Activated CD8-positive, alpha-beta T cell treated with anti-CD3 and anti-CD28 coated beads for 36 hours (primary cell): ENCODE results near the gene EPB41L2. TPM values are rescaled to one million over a fixed set of nuclear protein-coding genes. Genes with fewer than 3 reads are reported as not detected.

ENCODE experiments used
- ATAC-seq: fragments of 200-7000 bp; cut with Tn5 transposase; one replicate; pipeline ENCODE4 v1.10.0; 2021; ENCODE audit warnings: mild to moderate bottlenecking, moderate library complexity
- CTCF ChIA-PET: fragments of 350-600 bp; sonication (Branson Sonifier 250); formaldehyde crosslinking; loops from one replicate; lab custom pipeline; 2021; ENCODE audit warnings: antibody characterized with exemption; lab: Charles Lee
- POLR2A ChIA-PET: fragments of 350-600 bp; sonication (Branson Sonifier 250); formaldehyde crosslinking; loops from one replicate; lab custom pipeline; 2021; ENCODE audit warnings: antibody characterized with exemption; lab: Charles Lee
- DNase-seq: peaks from one replicate; pipeline ENCODE4 v3.0.0-alpha.2; 2020
- H3K27ac Mint-ChIP-seq: one replicate; pipeline ENCODE4 v1.8.0; 2021; ENCODE audit warnings: mild to moderate bottlenecking, mixed read lengths
- H3K27me3 Mint-ChIP-seq: one replicate; pipeline ENCODE4 v1.8.0; 2021; ENCODE audit warnings: mixed read lengths
- H3K36me3 Mint-ChIP-seq: one replicate; pipeline ENCODE4 v1.8.0; 2021; ENCODE audit warnings: low read depth, mixed read lengths
- H3K4me1 Mint-ChIP-seq: one replicate; pipeline ENCODE4 v1.8.0; 2021; ENCODE audit warnings: low read depth, mixed read lengths
- H3K4me3 Mint-ChIP-seq: one replicate; pipeline ENCODE4 v1.8.0; 2021; ENCODE audit warnings: mild to moderate bottlenecking, moderate library complexity, mixed read lengths
- H3K9me3 Mint-ChIP-seq: one replicate; pipeline ENCODE4 v1.8.0; 2021; ENCODE audit warnings: mixed read lengths
- CTCF ChIP-seq: fragments of 200-600 bp; IDR thresholded peaks from one replicate; pipeline ENCODE4 v1.8.0; 2022; ENCODE audit warnings: antibody characterized with exemption, mild to moderate bottlenecking
- intact Hi-C: fragments of 100-400 bp; cut with micrococcal nuclease; formaldehyde crosslinking; loops from one replicate; pipeline ENCODE4 v1.10.0; 2022
- total RNA-seq, 2 experiments: library from RNA; stranded (reverse); gene quantifications; one replicate each; pipeline ENCODE4 v1.2.3, GENCODE V29; 2021

The EPB41L2 gene
- total RNA-seq, 2 experiments from 2014 or later, result 30.6 to 33.3 TPM

- ATAC-seq (peak; percentile 76), DNase-seq (no peak)
- ChIA-PET CTCF (interaction anchor here (0.6 to 1.3 kb wide), 8 partner anchors 9 to 1237 kb away, joined by 3 to 5 read pairs (median 3); no protein-coding TSS in a partner anchor), POLR2A (no interaction called here)
- H3K36me3 Mint-ChIP-seq, result no peaks in the 10 kb centered on the region
- H3K27me3 Mint-ChIP-seq, result no peaks in the 10 kb centered on the region
- H3K9me3 Mint-ChIP-seq, result no peaks in the 10 kb centered on the region
- H3K4me3 Mint-ChIP-seq, result no peak overlapping the region
- intact Hi-C loops, result loop anchor here (2.0 kb wide), 1 partner anchor 521 kb away; no protein-coding TSS in a partner anchor
- H3K4me1 Mint-ChIP-seq, result peaks cover 1% of the 10 kb centered on the region
- H3K27ac Mint-ChIP-seq, result no peak overlapping the region
- TF ChIP-seq CTCF, result peak; percentile 46
Observed at GRCh38 chr6:130843575-130844320, 219.3 kb downstream of the EPB41L2 start.

- Mint-ChIP-seq H3K4me1 (no peaks in the 10 kb centered on the region), H3K27ac (no peak overlapping the region), H3K4me3 (no peak overlapping the region), H3K9me3 (no peaks in the 10 kb centered on the region), H3K27me3 (no peaks in the 10 kb centered on the region), H3K36me3 (no peaks in the 10 kb centered on the region)
- intact Hi-C loops, result no loop called here
- TF ChIP-seq CTCF, result no peak
- CTCF ChIA-PET, result no interaction called here
- DNase-seq, result no peak
- ATAC-seq, result no peak
- POLR2A ChIA-PET, result no interaction called here
Observed at GRCh38 chr6:130841128-130841728, 221.8 kb downstream of the EPB41L2 start.

- TF ChIP-seq CTCF, result no peak
- intact Hi-C loops, result no loop called here
- H3K4me1 Mint-ChIP-seq, result no peaks in the 10 kb centered on the region
- ATAC-seq (no peak), DNase-seq (no peak)
- H3K9me3 Mint-ChIP-seq, result no peaks in the 10 kb centered on the region
- no peak overlapping the region for H3K4me3 Mint-ChIP-seq
- POLR2A ChIA-PET, result no interaction called here
- no peaks in the 10 kb centered on the region for H3K36me3 Mint-ChIP-seq
- H3K27me3 Mint-ChIP-seq, result no peaks in the 10 kb centered on the region
- no peak overlapping the region for H3K27ac Mint-ChIP-seq
- CTCF ChIA-PET, result no interaction called here
Observed at GRCh38 chr6:130840050-130840449, 223.0 kb downstream of the EPB41L2 start.

- TF ChIP-seq CTCF, result no peak
- Mint-ChIP-seq H3K36me3 (no peaks in the 10 kb centered on the region), H3K27ac (no peak overlapping the region), H3K4me1 (no peaks in the 10 kb centered on the region), H3K9me3 (no peaks in the 10 kb centered on the region), H3K27me3 (no peaks in the 10 kb centered on the region), H3K4me3 (no peak overlapping the region)
- DNase-seq, result no peak
- POLR2A ChIA-PET, result no interaction called here
- no peak for ATAC-seq
- CTCF ChIA-PET, result no interaction called here
- intact Hi-C loops, result no loop called here
Observed at GRCh38 chr6:130839379-130839778, 223.7 kb downstream of the EPB41L2 start.

GRCh38 chr6:130838951-130839350 lies 224.1 kb downstream of the EPB41L2 start:
- intact Hi-C loops, result no loop called here
- H3K36me3 Mint-ChIP-seq, result no peaks in the 10 kb centered on the region
- no peak for ATAC-seq
- no peaks in the 10 kb centered on the region for H3K27me3 Mint-ChIP-seq
- CTCF ChIA-PET, result no interaction called here
- no peaks in the 10 kb centered on the region for H3K9me3 Mint-ChIP-seq
- H3K4me3 Mint-ChIP-seq, result no peak overlapping the region
- no peak overlapping the region for H3K27ac Mint-ChIP-seq
- TF ChIP-seq CTCF, result no peak
- no peak for DNase-seq
- no peaks in the 10 kb centered on the region for H3K4me1 Mint-ChIP-seq
- POLR2A ChIA-PET, result no interaction called here
